Stromal cell of bone marrow (primary cell): ENCODE results near the gene NR5A2.
"Not testable (repeated sequence)": the region's sequence is repeated elsewhere in the genome, so short reads cannot be mapped to it uniquely, and the experiment has no call there.

Experiments used
- DNase-seq: peaks from one replicate; pipeline ENCODE4 v3.0.0-alpha.2; 2012; ENCODE audit warnings: low read depth

Gene NR5A2

GRCh38 chr1:200165493-200166220 is 138.1 kb downstream of the NR5A2 start:
- DNase-seq, result no peak

DNA sequence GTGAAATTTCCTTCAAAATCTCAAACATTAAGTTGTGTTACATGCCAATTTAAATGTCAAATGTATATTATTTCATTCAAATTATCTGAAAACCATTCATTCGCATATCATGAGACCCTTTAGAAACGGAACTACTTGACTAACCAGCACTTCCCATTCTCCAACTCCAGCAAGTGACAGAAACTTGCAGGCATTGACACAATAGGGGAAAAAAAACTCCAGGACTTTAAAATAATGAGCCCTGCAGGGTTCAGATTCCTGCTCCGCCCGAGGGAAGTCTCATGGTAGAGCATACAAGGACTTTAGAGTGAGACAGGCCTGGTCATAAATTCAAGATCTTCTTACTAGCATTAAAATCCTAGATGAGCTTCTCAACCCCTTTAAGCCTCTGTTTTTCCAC is 138.9 kb downstream of the NR5A2 start:
- DNase-seq, result no peak

- no peak for DNase-seq
Observed at GRCh38 chr1:200168926-200169325, 141.4 kb downstream of the NR5A2 start.

GRCh38 chr1:200172311-200172710 is 144.8 kb downstream of the NR5A2 start:
- DNase-seq, result no peak

DNA sequence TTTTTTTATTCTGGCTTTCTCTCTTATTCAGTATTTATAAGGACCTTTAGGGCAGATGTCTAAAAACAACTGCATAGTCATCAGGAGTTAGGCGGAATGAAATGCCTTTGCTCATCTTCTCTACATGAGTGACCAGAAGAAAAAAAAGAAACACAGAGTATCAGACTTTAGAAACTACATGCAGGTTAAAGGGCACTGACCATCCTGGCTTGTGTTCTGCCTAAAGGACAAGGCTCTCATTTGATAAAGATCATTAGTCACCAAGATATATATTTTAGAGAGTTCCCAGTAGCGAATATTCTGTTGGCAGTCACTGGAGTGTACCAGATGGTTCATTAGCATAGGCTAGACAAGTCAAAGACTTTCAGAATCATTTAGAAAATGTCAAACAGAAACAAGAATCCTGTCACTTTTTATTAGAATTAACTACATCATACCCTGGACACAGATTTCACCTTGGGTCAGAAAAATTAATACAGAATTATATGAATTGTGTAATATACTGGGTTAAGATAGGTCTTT is 145.6 kb downstream of the NR5A2 start:
- no peak for DNase-seq

DNA sequence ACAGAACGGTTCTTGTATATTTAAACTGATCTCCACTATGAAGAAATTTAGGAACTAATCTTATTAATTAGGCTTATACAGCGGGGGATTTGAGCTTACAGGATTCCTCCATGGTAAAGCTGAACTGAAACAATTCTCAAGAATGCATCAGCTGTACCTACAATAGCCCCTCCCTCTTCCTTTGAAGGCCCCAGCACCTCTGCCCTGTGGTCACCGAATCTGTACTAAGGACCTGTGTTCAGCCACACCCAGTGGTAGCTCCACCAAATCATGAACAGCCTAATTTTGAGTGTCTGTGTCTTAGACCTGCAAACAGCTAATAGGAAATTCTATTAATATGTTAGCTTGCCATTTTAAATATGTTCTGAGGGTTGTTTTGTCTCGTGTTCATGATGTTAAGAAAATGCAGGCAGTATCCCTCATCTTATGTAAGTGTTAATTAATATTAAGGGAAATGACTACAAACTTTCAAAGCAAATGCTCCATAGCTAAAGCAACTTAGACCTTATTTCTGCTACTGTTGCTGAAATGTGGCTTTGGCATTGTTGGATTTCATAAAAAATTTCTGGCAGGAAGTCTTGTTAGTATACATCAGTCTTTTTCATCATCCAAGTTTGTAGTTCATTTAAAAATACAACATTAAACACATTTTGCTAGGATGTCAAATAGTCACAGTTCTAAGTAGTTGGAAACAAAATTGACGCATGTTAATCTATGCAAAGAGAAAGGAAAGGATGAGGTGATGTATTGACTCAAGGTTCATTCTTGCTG is 147.2 kb downstream of the NR5A2 start:
- no peak for DNase-seq

DNA sequence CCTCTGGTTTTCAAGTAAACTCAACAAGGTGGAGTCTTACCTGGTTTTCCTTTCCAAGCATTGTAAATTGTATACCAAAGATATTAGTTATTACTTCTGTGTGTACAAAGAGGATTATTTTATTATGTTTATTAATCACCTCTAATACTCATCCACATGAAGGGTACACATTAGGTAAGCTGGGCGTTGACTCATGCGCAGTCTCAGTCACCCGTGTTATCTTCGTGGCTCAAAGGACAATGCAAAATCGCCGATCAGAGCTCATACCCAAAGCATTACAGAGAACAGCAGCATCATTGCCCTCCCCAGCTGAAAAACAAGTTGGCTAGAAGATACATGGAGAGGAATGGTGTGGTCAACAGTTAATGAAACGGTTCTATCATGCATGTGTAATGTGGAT is 148.7 kb downstream of the NR5A2 start:
- DNase-seq, result no peak

- DNase-seq, result no peak
Observed at GRCh38 chr1:200176798-200177197, 149.3 kb downstream of the NR5A2 start.

- DNase-seq, result peak; percentile 28
Observed at GRCh38 chr1:200178340-200178739, 150.8 kb downstream of the NR5A2 start.

DNA sequence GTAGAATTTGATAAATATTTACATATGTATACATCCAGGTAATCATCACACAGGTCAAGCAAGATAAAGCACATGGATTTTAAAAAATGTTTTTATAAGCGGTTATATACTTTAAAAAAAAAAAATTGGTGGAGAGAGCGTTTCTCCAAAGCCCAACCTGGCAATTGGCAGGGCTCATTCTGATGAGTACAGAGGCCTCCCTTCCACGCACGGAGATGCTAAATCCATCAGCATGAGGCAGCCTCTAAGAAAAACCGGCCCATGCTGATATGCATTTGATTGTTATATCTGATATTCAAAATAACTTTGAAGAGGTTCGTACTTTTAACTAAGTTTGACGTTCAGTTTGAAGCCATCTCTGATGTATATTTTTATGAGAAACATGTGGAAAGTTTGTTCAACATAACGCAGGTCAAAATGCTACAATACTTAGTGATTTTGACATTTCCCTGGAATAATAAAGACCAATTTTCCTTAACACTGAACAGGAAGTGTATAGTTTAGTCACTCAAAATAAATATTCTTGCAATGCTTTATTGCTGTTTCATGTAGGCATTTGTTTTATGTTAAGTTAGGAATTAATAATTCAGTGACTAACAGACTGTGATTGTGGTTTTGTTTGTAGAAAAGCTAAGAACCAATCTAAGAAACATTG is 151.7 kb downstream of the NR5A2 start:
- no peak for DNase-seq

- no peak for DNase-seq
Observed at GRCh38 chr1:200179781-200180160, 152.3 kb downstream of the NR5A2 start.

DNA sequence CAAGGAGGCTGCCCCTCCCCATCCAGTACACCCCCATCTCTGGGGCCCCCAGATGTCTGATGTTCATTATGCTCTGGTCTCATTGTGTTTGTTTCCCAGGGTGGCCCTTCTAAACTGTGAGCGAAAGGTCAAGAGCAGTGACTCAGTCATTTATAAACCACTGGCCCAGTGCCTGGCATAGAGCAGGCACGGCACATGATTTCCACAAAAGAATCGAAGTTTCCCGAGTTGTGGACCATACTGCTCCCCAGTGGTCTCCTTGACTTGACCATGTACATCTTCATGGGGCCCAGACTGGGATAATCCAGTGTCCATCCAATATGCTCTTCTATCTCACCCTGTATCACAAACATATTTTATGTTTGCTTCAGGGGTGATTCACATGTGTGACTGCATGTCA is 153.3 kb downstream of the NR5A2 start:
- peak; percentile 64 for DNase-seq

DNA sequence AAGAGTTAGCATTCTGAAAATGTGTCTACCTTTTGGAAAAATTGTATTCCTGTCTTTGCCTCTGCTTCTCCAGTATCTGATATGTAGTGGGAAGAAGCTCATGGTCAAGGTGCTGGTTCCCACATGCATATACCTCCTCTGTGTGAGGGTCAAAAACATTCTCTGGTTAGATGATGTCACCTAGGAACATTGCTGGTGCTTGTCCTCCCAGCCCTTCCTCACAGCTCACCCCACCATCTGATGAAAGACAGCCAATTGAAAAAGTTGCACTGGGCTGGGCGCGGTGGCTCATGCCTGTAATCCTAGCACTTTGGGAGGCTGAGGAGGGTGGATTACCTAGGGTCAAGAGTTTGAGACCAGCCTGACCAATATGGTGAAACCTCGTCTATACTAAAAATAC is 154.4 kb downstream of the NR5A2 start:
- DNase-seq, result no peak

DNA sequence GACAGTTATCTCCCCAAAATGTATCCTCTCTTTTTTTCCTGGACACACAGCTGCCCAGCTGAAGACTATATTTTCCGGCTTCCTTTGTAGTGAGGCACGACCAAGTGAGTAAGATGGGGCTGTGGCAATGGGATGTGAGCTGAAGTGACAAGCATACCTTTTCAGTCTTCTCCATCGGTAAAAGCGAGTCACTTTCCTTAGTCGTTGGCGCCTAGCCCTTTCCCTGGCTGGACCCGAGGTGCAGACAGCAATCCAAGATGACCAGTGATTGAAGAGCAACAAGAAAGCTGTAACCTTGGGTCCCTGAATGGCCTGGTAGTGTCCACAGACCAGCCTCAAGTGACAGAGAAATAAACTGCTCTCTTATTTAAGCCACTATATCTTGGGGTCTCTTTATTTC is 155.2 kb downstream of the NR5A2 start:
- no peak for DNase-seq

GRCh38 chr1:200183637-200184036 is 156.1 kb downstream of the NR5A2 start:
- DNase-seq, result no peak

GRCh38 chr1:200184196-200184595 is 156.7 kb downstream of the NR5A2 start:
- DNase-seq, result peak; percentile 77

DNA sequence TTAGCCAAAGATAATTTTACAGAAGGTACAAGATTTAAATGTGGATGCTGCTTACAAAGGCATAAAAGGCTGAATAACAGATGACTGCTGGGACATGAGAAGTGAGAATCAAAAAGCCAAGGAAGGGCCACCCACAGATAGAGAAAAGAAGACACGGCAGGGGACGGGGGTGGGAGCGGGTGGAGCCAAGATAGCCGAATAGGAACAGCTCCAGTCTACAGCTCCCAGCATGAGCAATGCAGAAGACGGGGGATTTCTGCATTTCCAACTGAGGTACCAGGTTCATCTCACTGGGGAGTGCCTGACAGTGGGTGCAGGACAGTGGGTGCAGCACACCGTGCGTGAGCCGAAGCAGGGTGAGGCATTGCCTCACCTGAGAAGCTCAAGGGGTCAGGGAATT is 157.7 kb downstream of the NR5A2 start:
- DNase-seq, result not testable (repeated sequence)

DNA sequence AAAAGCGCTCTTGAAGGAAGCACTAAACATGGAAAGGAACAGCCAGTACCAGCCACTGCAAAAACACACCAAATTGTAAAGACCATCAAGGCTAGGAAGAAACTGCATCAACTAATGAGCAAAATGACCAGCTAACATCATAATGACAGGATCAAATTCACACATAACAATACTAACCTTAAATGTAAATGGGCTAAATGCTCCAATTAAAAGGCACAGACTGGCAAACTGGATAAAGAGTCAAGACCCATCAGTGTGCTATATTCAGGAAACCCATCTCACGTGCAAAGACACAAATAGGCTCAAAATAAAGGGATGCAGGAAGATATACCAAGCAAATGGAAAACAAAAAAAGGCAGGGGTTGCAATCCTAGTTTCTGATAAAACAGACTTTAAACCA is 159.8 kb downstream of the NR5A2 start:
- not testable (repeated sequence) for DNase-seq

GRCh38 chr1:200191993-200192392 is 164.5 kb downstream of the NR5A2 start:
- DNase-seq, result no peak

DNA sequence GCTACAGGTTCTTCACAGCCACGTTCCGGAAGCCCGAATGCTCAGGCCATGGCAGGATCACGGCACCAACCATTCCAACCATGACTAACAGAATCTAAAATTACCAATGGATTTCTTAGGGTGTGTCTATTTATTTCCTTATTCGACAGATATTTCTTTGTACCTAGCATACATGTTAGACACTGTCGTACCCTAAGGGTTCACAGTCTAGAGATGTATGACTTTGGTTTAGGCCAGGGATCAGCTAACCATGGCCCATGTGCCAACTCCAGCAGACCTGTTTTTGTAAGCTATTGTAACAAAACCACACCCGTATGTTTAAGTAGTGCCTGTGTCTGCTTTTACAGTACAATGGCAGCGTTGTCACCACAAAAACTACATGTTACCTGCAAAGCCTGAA is 167.0 kb downstream of the NR5A2 start:
- DNase-seq, result no peak

- no peak for DNase-seq
Observed at GRCh38 chr1:200198236-200198635, 170.7 kb downstream of the NR5A2 start.

GRCh38 chr1:200205216-200205995 is 177.9 kb downstream of the NR5A2 start:
- no peak for DNase-seq
